GM12873 (cell line): ENCODE data around the gene SLC35G3.

ENCODE experiments used
- TF ChIP-seq, protein P1 (sequence below): IDR thresholded peaks from 2 replicates; pipeline ENCODE4 v1.5.1; 2012; ENCODE audit warnings: low read depth, mild to moderate bottlenecking, moderate library complexity, low read length, control low read depth; ENCODE audit not compliant: insufficient read depth; ENCODE audit errors: missing control alignments

The SLC35G3 gene

DNA sequence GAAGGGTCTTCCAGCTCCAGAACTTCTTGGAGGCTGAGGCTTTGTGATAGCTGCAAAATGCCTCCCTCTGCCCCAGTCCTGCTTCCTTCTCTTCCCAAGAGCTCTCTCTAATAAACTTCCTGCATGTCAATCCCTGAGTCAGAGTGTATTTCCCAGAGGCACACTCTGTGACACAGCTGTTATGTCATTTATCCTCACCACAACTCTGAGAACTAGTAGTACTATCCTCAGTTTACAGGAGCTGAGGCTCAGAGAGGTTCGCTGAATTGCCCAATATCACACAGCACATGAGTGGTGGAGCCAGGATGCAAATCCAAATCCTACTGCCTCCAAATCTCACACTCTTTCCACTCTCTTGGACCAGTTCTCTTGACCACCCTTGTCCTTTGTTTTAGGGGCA lies 26.5 kb downstream of the SLC35G3 start:
- TF ChIP-seq, protein P1, sequence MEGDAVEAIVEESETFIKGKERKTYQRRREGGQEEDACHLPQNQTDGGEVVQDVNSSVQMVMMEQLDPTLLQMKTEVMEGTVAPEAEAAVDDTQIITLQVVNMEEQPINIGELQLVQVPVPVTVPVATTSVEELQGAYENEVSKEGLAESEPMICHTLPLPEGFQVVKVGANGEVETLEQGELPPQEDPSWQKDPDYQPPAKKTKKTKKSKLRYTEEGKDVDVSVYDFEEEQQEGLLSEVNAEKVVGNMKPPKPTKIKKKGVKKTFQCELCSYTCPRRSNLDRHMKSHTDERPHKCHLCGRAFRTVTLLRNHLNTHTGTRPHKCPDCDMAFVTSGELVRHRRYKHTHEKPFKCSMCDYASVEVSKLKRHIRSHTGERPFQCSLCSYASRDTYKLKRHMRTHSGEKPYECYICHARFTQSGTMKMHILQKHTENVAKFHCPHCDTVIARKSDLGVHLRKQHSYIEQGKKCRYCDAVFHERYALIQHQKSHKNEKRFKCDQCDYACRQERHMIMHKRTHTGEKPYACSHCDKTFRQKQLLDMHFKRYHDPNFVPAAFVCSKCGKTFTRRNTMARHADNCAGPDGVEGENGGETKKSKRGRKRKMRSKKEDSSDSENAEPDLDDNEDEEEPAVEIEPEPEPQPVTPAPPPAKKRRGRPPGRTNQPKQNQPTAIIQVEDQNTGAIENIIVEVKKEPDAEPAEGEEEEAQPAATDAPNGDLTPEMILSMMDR = no peak

DNA sequence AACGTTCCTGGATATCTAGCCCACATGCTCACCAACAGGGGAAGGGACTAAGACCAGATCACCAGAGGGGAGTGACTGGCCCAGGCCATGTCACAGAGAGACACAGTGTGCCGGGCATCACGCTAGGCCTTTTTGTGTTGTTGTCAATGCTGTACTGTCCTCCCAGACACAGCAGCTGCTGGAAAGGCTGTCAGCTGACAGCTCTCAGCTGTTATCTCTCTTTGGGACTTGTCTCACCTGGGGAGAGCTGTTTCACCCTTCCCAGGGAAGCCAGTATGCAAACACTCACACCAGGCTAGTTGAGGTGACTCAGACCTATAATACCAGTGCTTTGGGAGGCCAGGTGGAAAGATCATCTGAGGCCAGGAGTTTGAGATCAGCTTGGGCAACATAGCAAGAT lies 27.1 kb downstream of the SLC35G3 start:
- TF ChIP-seq, protein P1 = no peak

DNA sequence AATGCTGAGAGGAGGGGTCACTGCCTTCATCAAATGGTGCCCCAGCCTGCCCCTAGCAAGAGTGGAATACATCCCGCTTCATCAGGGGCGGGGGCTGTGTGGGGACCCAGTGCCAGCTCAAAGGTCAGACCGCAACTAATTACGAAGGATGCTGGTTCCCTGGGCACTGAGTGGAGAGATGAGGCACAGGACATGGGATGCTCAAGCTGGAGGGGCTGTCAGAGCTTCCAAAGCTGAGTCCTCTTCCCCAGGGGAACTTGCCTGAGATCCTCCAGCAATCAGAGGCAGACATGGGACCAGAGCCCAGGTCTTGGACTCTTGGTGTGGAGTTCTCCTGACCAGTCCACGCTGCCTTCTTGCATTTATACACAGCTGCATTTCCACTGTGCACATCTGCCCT lies 27.7 kb downstream of the SLC35G3 start:
- TF ChIP-seq, protein P1 = no peak

DNA sequence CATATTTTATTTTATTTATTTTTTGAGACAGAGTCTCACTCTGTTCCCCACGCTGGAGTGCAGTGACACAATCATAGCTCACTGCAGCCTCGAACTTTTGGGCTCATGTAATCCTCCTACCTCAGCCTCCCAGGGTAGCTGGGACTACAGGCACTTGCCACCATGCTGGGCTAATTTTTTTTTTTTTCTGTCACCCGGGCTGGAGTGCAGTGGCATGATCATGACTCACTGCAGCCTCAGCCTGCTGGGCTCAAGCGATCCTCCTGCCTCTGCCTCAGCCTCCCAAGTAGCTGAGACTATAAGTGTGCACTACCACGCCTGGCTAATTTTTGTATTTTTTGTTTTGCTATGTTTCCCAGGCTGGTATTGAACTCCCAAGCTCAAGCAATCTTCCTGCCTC lies 29.5 kb downstream of the SLC35G3 start:
- TF ChIP-seq, protein P1 = no peak

DNA sequence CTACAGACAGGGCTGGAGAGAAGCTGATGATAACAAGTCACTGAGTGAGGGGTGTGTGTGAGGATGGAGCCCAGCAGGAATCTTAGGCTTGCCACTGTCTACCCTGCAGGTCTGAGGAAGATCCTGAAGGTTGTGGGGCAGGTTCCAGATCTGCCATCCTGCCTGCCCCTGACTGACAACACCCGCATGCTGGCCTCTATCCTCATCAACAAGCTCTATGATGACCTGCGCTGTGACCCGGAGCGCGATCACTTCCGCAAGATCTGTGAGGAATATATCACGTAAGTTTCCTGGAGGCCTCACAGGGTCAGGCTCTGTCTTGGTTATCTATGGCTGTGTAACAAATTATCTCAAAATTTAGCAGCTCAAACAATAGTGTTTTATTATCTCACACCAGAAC lies 30.3 kb downstream of the SLC35G3 start:
- TF ChIP-seq, protein P1 = no peak

DNA sequence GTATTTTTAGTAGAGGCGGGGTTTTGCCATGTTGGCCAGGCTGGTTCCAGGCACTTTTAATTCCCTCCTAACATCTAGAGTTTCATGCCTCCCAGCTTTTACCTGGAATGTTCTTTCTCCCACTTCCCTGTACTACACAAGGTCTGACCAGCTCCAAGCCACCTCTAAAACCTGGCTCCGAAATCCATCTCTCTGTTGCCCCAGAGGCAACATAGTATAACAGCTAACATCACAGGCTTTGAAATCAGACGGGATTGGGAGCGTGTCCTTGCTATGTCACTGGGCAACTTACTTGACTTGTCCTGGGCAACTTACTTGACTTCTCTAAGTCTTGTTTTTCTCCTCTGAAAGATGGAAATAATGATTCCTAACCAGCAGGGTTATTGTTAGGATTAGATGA lies 31.4 kb downstream of the SLC35G3 start:
- TF ChIP-seq, protein P1 = no peak

DNA sequence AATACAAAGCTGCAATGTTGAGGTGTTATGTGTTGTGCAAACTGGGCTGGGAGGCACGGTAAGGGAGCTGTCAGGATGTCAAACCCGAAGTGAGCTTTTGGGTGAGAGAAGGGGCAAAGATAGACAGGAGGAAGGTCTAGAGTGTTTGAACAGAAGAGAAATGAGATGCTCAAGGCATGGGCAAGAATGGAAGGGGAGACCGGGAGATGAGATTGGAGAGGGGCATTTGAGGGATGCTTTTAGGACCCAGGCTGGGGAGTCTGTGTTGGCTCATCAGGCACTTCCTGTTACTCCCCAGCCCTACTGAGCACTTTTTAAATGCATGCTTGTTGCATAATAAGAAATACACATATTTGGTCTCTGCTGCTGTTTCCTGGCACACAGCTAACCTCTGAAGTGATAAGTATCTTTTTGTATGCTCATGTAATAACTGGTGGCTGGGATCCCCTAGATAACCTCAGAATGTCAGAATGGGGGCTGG lies 32.9 kb downstream of the SLC35G3 start:
- TF ChIP-seq, protein P1 = no peak
